Occipital lobe (tissue), 2 donors: ENCODE data around the gene RBM33. TPM values are rescaled to one million over a fixed set of nuclear protein-coding genes. Genes with fewer than 3 reads are reported as not detected.
"Not testable (repeated sequence)": the region's sequence is repeated elsewhere in the genome, so short reads cannot be mapped to it uniquely, and the experiment has no call there.

Experiments
- DNase-seq: peaks from one replicate; lab custom pipeline; 2025; lab: John Stamatoyannopoulos, UW
- total RNA-seq: library from RNA; depleted of rRNA; stranded (reverse); fragments of >200 nt; gene quantifications from one replicate; pipeline ENCODE4 v1.2.3, GENCODE V29; 2014

RBM33 gene
- total RNA-seq, 1 donor from 2014 or later: 41.6 TPM

DNA sequence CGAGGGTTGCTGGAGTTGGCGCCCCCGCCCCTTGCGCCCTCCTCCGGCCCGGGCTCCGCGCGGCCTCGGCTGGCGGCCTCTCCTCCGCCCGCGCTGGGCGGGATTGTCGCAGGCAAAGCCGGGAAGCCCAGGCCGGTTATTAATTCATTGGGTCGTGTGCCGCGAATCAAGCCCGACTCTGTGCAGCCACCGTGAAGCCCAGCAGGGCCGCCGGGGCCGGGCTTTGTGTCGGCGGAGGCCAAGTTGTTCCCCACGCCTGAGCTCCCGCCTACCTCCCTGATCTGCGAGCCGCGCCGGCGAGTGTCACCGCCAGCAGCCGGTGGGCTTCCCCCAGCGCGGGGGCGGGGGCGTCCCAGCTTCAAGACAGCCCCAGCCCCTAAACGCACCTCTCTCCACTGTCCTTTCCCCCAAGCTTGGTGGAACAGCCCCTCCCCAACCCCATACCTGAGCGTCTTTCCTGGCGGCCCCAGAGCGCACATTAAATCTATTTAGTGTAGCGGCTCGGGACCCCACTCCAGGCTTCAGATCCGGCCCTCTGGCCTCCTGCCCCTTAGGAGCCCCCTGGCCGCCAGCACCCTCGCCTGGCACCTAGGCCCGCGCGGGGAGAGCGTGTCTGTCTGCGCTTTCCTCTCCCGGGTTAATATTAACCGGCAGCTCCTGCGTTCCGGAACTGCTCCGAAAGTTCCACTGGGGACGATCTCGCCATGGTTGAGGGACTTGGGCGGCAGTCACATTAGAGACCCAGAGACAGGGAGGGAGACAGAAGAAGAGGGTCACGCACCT is 164.3 kb downstream of the RBM33 start:
- no peak for DNase-seq

DNA sequence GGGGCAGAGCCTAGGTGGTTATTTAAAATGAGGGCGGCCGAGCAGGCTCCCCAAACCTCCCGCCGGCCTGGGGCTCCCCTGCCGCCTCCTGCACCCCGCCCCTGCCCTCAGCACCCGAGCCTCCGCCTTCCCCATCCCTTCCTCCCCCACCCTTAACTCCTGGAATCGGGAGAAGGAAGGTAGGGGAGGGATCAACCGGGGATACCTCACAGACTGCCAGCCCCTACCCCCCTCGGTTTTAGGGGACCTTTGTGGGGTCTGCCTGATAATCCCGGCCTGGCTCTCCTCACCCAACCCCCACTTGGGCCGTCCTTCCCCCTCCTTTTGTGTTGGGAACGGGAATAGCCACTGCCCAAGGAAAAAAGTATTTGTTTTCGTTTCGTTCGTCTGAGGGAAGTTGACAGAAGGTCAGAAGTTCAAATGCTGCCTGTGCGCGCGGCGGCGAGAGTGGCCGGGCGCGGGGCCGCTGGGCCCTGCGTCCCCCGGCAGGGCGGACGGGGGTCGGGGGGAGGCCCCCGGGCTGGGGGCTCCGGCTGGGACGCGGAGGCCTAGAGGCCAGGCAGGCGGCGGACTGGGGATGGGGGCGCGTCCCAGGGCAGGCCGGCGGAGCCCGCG is 165.0 kb downstream of the RBM33 start:
- no peak for DNase-seq

DNA sequence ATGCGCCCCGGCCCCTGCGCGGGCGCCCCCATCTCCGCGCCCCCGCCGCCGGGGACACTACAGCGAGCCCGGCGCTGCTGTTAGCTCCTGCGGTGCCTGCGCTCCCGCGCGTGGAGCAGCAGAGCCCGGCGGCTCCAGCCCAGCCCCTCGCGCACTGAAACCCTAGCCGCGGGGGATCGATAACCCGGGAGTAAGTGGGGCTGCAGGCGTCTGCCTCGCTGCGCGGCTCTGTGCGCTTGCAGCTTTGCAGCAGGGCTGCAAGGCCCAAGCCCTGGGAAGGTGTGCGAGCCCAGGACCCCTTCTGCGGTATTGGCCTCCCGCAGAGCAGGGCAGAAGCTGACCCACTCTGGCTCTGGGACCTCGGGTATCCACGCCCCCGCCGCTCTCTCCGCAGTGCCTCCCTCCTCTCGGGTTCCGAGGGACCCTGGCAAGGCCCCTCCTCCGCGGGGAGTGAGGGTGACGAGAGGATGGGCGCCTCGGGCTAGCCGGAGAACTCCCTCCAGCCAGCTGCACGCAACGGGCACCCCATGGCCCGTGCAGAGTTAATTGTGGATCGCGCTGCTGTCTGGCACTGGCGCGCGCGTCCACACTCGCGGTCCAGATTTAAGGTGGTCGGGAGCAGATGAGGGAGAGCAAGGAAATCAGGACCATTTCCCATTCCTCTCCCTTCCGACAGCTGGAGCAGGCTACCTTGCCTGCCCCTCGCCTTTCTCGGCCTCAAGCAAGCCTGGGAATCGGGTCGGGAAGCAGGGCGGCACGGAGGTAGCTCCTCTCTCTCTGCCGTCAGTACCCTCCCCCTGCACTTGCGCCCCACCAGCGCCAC is 165.7 kb downstream of the RBM33 start:
- DNase-seq: no peak

DNA sequence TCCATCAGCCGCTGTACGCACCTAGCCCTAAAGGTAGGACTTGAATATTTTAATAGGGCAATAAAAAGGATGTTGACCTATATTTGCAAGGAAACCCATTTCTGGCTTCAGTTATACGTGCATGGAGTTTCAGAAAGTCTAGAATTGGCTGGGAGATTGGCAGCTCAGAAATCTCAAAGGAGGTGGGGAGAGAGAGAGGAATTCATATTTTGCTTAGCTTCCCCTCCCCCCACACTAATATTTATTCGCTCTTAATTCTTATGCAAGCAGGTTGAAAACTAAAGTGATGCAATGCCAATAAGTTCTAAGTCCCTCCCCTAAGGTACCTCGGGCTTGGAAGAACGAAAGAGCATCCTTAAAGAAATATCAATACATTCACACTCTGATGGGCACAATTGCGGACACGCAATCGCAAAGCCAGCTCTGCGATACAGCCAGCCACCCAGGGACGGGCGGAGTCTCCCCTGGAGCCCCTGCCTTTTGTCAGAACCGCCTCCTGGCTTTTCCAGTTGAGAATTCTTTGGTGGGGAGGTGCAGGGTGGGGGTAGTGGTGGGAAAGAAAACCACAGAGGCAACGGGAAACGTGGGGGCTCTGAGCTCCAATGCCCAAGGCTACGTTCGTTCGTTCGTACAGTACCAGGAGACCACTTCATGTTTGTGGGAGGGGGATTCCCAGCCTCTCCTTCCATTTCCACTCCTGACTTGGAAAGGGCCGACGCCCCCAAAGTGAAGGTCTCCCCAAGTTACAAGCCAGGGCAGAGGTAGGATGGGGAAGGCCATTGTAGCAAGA is 166.5 kb downstream of the RBM33 start:
- DNase-seq: no peak

DNA sequence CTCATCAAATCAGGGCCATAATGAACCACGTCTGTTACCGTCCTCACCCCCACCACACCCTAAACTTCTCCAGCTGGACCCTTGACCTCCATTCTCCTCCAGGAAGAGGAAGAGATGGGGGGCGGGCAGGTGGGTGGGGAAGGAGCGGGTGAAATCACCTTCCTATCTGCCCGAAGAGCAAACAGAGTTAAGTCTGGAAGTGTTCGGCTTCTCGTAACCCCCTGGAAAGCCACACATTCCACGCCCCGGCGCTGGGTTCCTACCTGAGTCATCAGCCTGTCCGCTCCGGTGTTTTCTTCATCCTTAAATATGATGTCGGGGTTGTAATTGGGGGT is 167.1 kb downstream of the RBM33 start:
- DNase-seq: no peak

DNA sequence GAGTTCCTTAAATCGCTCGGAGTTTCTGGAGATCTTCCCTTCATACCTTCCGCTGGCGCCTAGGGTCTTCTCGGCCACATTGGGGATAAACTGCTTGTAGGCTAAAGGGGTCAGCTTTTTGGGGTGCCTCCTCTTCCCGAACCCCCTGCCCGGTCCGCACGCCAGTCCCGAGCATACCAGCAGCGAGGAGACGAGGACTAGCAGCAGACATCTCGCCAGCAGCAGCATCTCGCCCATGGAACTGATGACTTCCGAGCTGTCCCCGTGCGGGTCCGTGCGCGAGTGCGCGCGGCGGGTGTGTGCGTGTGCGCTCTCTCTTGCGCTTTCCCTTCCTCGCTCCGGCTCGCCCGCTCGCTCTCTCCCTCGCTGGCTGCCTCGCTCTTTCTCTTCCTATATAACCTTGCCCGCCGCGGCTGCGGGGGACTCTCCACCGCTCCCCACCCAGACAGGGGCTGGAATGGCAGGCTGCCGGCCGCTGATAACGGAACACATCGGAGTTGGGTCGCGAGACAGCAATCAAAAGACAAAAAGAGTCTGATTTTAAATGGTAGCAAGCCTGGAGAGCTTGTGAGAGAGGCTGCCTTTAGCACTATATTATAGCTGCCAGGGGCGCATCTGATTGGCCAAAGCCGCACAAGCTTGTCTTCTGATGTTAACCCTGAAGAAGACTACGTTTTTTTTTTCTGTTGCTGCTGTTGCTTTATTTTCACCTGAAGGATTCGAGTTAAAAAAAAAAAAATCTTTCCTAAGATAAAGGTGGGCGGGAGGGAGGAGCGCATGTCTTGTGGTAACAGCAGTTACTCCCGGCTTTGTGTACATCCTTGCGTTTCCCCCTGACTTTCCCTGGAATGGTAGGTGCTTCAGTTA is 167.7 kb downstream of the RBM33 start, which contains the start of gene SHH:
SHH (minus strand) TSS at position 569 of the 867 bp plus-strand sequence; CDS start at position 228, 341 bp downstream.
- no peak for DNase-seq

DNA sequence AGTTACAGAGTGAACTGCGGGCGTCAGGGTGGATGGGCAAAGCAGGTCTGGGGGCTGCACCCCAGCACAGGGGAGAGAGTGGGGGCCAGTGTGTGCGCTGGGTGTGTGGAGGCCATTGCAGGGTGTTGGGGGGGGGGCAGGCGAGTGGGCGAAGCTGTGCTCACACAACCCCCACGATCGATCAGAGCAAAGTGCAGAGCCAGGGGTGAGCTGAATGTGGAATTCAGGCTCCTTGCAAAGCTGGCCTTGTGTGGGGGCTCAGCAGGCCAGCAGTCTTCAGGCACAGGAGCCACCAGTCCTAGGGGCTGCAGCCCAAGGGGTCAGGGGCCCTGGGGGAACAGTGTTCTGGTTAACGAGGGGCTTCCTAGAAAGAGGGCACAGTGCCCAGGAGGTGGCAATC is 168.7 kb downstream of the RBM33 start:
- no peak for DNase-seq

DNA sequence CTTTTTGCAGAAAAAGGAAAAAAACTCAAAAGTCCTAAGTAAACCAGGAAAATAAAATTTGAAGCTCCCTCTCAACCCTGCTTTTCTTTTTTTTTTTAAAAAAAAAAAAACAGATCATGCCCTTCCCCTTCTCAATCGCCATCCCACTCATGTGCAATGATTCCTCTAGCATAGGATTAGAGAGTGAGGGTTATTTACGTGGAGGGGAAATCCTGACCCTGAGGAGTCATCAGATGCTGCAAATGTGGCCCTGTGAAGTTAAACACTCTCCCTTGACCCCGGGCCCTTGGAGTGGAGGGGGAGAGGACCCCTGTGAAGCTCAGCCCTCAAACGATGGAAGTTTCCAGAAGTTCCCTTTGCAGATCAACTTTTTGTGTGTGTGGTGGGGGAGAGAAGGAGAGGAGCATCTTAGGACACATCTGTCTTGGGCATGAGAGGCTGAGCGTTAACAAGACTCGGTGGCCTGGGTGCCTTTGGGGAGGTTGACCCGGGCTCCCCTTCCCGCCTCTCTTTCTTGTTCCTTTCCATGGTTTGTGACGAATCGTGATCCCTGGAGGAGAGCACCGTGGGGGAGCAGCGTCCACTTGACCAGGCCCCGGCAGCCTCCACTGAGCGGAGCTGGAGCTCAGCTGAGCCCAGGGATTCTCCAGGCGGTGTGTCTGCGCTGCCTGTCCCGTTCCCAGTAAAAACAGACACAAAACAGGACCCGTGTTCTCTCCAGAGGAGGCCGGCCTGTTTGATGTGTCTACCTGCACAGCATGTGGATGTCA is 169.3 kb downstream of the RBM33 start:
- DNase-seq: no peak

DNA sequence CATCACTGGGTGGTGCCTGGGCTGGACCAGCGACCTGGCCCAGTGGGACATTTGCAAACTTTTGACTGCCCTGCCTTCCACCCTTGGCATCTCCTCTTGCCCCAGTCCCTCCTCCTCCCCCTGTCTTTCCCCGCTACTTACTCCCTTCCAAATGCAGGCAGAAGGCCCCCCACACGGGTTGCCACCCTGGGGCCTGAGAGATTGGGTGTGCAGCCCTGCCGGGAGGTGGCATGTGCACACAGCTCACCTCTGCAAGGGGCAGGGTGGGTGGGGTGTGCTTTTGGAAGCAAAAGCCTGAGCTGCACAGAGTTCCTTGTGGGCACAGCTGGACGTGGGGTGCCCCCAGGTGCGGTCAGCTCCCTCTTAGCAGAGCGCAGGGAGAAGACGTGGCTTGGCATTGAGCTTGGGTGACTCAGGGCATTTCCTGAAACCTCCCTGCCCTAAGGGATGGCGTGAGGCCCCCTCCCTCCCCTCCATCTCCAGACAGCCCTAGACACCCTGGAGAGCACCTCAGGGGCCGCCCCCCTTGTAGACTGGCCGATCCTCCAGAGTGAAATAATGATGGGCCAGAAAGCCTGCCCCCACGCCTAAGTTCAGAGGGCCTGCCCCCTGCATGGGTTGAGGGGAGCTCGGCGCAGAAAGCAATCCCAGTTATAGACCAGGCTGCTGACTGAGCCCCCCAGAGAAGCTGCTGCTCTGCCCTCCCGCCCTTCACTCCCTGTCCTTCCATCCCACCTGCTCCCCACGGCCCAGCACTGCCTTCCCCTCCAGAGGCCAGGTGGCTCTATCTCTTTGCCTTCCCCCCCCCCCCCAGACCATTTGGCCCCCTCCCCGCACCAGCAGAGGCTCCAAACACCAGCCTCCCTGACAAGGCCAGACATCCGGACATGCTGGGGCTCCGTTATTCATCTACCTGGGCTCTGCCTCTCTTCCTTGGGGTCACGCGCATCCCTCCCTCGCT is 170.1 kb downstream of the RBM33 start:
- no peak for DNase-seq

DNA sequence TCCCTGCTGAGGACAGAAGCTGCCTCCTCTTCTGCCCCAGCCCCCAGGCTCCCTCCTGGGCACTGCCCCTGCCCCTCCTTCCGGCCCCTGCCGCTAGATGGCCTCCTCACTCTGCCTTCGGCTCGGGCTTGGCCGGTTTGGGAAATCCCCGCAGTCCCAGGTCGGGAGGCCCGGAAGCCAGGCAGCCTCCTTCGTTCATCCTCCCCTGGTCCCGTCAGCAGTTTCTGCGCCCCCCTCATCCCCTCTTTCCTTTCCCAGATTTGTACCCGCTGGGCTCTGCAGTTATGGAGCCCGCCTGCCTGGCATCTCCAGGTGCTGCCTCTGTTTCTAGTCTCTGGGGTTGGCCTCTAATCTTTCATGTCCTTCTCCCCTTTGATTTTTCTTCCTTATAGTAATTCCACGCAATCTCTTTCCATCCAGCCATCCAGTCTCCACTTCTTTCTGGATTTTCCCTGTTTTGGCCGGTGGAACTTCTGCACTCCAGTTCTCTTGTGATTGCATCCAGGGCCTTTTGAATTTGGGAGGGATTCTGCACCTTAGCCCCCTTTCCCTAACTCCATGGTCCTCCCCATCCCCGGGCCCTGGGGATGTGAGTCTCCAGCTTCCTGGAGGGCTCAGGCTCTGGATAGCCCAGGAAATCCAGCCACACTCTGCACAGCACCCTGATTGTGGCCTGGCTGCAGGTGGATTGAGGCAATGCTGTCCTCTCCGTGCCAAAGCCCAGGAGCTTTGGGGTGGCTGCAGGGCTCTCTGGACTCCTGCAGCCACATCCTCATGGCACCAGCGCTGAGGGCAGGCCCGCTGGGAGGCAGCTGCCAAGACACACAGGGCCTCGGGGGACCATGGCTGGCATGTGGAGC is 171.1 kb downstream of the RBM33 start:
- DNase-seq: no peak

DNA sequence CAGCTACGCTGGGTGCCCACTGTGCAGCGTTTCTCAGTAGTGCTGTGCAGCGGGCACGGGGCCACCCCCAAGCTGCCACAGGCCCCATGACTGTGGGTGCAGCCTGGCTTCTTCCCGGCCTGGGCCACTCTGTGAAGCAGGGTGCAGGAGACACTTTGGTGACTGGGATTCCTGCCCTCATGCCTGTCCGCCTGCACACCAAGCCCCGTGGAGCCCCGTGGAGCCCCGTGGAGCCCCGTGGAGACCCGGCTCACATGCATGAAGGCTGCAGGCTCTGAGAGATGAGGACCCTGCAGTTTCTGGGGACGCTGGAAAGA is 171.7 kb downstream of the RBM33 start:
- DNase-seq: no peak

DNA sequence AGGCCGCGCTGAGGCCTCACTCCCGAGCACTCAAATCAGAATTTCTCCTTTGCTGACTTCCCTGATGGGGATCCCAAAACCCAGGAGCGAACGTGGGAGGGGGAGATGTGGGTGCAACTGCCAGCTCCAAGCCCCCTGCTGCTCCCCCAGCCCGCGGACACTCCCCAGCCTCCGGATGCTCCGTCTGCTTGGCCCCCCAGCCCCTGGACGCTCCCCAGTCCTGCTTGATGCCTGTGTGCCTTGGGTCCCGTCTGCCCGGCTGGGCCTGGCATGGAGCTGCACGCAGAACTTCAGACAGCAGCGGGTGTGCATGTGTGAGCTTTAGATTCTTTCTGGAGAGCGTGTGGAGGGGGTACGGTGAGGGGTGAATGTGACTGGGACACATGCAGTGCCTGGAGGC is 172.5 kb downstream of the RBM33 start:
- DNase-seq: no peak

DNA sequence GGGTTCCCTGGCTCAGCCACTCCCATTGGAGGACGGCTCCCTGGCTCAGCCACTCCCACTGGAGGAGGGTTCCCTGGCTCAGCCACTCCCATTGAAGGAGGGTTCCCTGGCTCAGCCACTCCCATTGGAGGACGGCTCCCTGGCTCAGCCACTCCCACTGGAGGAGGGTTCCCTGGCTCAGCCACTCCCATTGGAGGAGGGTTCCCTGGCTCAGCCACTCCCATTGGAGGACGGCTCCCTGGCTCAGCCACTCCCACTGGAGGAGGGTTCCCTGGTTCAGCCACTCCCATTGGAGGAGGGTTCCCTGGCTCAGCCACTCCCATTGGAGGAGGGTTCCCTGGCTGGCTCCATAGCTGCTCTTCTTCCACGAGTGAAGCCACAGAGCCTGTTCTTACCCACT is 173.1 kb downstream of the RBM33 start:
- not testable (repeated sequence) for DNase-seq

DNA sequence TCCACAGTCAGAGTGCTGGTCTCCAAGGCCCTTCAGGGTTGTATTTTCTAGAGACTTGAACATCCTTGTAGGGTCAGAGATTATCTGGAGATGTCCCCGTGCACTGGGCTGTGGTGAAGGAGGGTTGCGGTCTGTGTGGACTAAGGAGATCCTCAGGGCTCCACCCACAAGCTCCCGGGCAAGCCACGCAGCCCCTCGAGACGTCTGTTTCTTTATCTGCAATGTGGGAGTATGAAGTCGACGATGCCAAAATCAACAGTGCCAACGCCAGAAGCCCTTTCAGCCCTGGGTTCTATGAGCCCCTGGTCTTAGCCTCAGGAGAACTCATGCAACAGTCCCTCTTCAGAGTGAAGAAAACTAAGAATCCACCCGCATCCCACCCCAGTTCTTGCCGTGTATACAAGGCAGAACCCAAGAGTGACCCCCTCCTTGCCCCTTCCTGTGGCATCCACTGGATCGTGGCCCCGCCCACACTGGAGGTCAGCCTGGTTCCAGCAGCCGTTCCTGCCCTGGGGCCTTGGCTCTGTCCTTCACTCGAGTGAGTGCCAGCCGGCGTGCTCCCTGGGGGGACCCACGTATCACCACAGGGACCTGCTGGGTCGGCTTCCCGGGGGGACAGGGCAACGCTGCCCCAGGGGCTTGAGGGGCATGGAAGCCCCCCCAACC is 173.8 kb downstream of the RBM33 start:
- DNase-seq: no peak

DNA sequence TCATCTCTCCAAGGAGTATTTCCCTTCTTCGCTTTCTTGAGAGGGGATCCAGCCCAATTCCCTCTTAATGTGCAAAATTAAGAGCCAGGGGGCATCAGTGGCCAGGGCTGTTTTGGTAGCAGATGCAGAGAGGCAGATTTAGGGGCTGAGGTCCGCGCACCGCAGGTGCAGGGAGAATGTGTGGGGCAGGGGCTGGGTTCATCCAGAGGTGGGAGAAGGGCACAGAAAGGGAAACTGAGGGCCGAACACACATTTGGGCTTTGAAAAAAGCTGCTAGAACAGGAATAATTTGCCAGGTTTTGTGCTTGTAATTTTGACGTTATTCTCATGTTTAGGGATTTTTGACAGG is 174.3 kb downstream of the RBM33 start:
- DNase-seq: no peak

DNA sequence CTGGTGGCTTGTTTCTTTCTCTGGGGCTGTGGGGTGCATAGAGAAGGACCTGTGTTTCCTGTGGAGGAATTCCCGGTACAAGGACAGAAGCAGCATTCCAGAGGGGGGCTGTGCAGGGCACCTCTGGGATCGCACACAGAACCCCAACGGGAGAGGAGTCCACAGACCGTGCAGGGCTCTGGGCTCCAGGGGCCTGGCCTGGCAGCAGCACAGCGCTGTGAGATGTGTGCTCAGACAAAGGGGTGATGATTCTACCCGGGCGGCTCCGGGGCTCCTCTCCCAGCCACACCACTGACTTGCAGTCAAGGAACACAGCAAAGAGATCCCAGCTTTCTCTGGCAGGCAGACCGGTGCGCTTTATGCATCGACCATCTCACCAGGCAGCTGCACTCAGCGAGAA is 174.7 kb downstream of the RBM33 start:
- DNase-seq: no peak

DNA sequence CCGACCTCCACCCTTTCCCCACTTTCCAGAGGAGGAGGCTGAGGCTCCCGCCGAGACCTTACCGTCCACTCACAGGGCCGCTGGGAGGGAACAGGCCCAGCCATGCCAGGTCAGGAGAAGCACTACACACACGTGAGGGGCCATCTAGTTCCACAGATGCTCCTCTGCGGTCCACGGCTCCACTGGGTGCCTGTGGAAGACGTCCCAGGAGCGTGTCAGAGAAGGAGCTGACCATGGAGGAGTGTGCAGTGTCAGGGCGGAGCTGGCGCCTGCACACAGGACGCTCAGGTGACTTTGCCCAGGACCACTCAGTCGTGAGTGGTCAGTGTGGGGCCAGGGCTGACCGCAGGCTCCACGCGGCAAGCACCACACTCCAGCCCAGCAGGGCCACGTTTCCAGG is 175.8 kb downstream of the RBM33 start:
- no peak for DNase-seq
